ENCODE measurements around the gene NSD1. TPM values are rescaled to one million over a fixed set of nuclear protein-coding genes. Genes with fewer than 3 reads are reported as not detected.

NSD1 gene
- total and polyA plus RNA-seq, 10 of the 15 experiments (the other 5 are each of a cell fraction or from before 2014, with no cell fraction given), result 7.0 to 57.9 (median 30.4) TPM

DNA sequence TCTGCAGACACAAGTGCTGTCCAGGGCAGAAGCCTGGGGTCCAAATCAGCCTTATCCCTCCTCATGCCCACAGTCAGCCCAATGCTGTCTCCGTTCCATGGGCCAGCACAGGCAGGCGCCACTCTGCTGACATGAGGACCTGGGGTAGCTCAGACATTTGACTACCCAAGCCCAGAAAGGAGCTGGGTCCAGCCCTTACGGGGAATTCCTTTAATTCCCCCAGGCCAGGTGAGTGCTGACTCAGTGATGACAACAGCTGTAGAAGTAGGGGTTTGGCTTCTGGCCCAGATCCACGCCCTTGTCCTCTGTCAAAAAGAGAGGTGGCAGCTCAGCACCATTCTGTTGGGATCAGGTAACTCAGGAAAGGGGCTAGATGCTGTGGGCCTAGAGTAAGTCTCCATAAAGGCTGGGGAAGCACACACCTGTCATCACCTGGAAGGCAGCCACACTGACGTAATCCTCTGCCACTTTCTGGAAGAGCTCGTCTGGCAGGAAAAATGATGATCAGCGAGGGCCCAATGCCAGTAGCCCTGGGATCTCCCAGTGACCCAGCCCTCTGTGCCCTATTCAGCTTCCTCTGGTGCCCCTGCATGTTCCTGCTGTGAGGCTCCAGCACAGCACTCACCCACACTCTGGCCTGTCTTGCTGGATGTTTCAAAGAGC is 168.1 kb downstream of the NSD1 start (continued):
- TF ChIP-seq, protein P1, sequence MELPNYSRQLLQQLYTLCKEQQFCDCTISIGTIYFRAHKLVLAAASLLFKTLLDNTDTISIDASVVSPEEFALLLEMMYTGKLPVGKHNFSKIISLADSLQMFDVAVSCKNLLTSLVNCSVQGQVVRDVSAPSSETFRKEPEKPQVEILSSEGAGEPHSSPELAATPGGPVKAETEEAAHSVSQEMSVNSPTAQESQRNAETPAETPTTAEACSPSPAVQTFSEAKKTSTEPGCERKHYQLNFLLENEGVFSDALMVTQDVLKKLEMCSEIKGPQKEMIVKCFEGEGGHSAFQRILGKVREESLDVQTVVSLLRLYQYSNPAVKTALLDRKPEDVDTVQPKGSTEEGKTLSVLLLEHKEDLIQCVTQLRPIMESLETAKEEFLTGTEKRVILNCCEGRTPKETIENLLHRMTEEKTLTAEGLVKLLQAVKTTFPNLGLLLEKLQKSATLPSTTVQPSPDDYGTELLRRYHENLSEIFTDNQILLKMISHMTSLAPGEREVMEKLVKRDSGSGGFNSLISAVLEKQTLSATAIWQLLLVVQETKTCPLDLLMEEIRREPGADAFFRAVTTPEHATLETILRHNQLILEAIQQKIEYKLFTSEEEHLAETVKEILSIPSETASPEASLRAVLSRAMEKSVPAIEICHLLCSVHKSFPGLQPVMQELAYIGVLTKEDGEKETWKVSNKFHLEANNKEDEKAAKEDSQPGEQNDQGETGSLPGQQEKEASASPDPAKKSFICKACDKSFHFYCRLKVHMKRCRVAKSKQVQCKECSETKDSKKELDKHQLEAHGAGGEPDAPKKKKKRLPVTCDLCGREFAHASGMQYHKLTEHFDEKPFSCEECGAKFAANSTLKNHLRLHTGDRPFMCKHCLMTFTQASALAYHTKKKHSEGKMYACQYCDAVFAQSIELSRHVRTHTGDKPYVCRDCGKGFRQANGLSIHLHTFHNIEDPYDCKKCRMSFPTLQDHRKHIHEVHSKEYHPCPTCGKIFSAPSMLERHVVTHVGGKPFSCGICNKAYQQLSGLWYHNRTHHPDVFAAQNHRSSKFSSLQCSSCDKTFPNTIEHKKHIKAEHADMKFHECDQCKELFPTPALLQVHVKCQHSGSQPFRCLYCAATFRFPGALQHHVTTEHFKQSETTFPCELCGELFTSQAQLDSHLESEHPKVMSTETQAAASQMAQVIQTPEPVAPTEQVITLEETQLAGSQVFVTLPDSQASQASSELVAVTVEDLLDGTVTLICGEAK (IDR thresholded peaks at IDR 0.05; ENCODE audit: borderline replicate concordance), result no peak
- TF ChIP-seq ZNF207 (IDR thresholded peaks at IDR 0.05; ENCODE audit: borderline replicate concordance), result no peak
- TF ChIP-seq NR2C2 (IDR thresholded peaks at IDR 0.05; ENCODE audit: borderline replicate concordance, control insufficient read depth, insufficient read length, low read depth), result no peak
- TF ChIP-seq ZSCAN29 (IDR thresholded peaks at IDR 0.05), result no peak
- no peak for TF ChIP-seq IKZF2 (IDR thresholded peaks at IDR 0.05)
- TF ChIP-seq BCL11A (IDR thresholded peaks at IDR 0.05; ENCODE audit: low read depth, low read length), result no peak
- TF ChIP-seq SP1 (IDR thresholded peaks at IDR 0.05; ENCODE audit: low read depth, low read length), result no peak
- no peak for TF ChIP-seq HSF1 (IDR thresholded peaks at IDR 0.05; ENCODE audit: low read depth, low read length)
- TF ChIP-seq MEF2B (IDR thresholded peaks at IDR 0.05; ENCODE audit: partially characterized antibody, poor library complexity, severe bottlenecking), result peak; percentile 17
- TF ChIP-seq ZNF274 (IDR thresholded peaks at IDR 0.05; ENCODE audit: insufficient read depth, insufficient read length), result no peak
- no peak for TF ChIP-seq ELK1 (IDR thresholded peaks at IDR 0.05; ENCODE audit: low read depth, low read length)
- TF ChIP-seq SRF (IDR thresholded peaks at IDR 0.05; ENCODE audit: low read depth in 2 of 2, low read length in 2 of 2), result no peak
- TF ChIP-seq BHLHE40 (IDR thresholded peaks at IDR 0.05; ENCODE audit: borderline replicate concordance in 1 of 2, low read depth in 2 of 2, low read length in 1 of 2), result no peak
